HepG2 (cell line): ENCODE measurements around the gene IYD.

Experiments
- CHD4 ChIP-seq: fragments of 200-600 bp; sonication (generic); IDR thresholded peaks from 2 replicates; pipeline ENCODE4 v1.7.0; 2017; ENCODE audit warnings: mild to moderate bottlenecking, low read length, borderline replicate concordance
- CTCF ChIP-seq: sonication (generic); formaldehyde crosslinking; IDR thresholded peaks from 2 replicates; pipeline ENCODE4 v1.5.0; 2020; ENCODE audit warnings: mild to moderate bottlenecking, missing genetic modification reagents, moderate library complexity
- EP300 ChIP-seq, 3 experiments: sonication (generic) in 1 of 3; formaldehyde crosslinking in 1 of 3; IDR thresholded peaks; 2 replicates each; pipeline versions ENCODE4 v1.5.1 to v1.6.1; 2011 to 2020; ENCODE audit warnings: low read depth in 2 of 3, low read length in 2 of 3, borderline replicate concordance in 1 of 3, improper control_type of control experiment in 1 of 3, mild to moderate bottlenecking in 1 of 3, missing genetic modification reagents in 1 of 3, moderate library complexity in 1 of 3
- HNRNPL ChIP-seq: fragments of 200-400 bp; formaldehyde crosslinking; IDR thresholded peaks from 2 replicates; pipeline ENCODE4 v1.6.1; 2017; ENCODE audit warnings: mild to moderate bottlenecking, low read depth, low read length
- MBD4 ChIP-seq: IDR thresholded peaks from 2 replicates; pipeline ENCODE4 v1.6.1; 2012; ENCODE audit warnings: low read length, inconsistent platforms, borderline replicate concordance
- REST ChIP-seq, 2 experiments: IDR thresholded peaks; 2 replicates each; pipeline ENCODE4 v1.6.1; 2011 to 2012; ENCODE audit warnings: low read length in 2 of 2, borderline replicate concordance in 1 of 2, low read depth in 1 of 2, mild to moderate bottlenecking in 1 of 2, moderate library complexity in 1 of 2
- TAF1 ChIP-seq: sonication (generic); formaldehyde crosslinking; IDR thresholded peaks from 2 replicates; pipeline ENCODE4 v1.4.0; 2020; ENCODE audit warnings: missing genetic modification reagents

GRCh38 chr6:150406948-150407347, 38.1 kb downstream of the IYD start:
- TF ChIP-seq CTCF (CRISPR knock-in tag): no peak
- TF ChIP-seq CHD4: no peak
- no peak for TF ChIP-seq REST (IDR thresholded peaks at IDR 0.05; ENCODE audit: borderline replicate concordance in 1 of 2, low read depth in 1 of 2, low read length in 2 of 2)
- no peak for TF ChIP-seq TAF1
- no peak for TF ChIP-seq HNRNPL
- TF ChIP-seq MBD4: no peak
- no peak for TF ChIP-seq EP300 (IDR thresholded peaks at IDR 0.05; ENCODE audit: low read depth in 2 of 2, low read length in 2 of 2)
- TF ChIP-seq EP300 (CRISPR knock-in tag; IDR thresholded peaks at IDR 0.05; ENCODE audit: borderline replicate concordance): no peak
